ENCODE measurements around the gene SYN1.
"Not testable (repeated sequence)": the region's sequence is repeated elsewhere in the genome, so short reads cannot be mapped to it uniquely, and the experiment has no call there.

The SYN1 gene

GRCh38 chrX:47619486-47620302 is at the start of gene SYN1:
Gene SYN1, minus strand, starts transcription at chrX:47619857. Its CDS starts 129 bp downstream, at chrX:47619728.
- DNase-seq = peak; percentile 80

DNA sequence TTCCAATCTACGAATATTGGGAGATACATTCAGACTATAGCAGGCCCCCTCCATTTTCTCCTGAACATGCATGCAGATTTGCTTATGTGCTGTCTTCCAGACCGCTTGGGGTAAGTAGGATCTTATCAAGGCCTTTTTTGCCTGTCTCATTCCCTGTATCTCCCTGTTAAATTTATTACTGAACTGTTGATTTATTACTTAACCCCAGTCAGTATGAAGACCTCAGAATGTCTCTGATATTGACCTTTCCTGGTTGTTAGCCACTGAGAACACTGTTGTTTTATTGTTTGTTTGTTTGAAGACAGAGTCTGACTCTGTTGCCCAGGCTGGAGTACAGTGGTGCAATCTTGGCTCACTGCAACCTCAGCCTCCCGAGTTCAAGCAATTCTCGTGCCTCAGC is 46.1 kb upstream of the SYN1 start:
- not testable (repeated sequence) for DNase-seq

- DNase-seq = no peak
These were observed 45.1 kb upstream of the SYN1 start for GRCh38 chrX:47664737-47665136.

- DNase-seq = peak; percentile 53
These were observed 42.5 kb upstream of the SYN1 start for GRCh38 chrX:47662144-47662657.

DNA sequence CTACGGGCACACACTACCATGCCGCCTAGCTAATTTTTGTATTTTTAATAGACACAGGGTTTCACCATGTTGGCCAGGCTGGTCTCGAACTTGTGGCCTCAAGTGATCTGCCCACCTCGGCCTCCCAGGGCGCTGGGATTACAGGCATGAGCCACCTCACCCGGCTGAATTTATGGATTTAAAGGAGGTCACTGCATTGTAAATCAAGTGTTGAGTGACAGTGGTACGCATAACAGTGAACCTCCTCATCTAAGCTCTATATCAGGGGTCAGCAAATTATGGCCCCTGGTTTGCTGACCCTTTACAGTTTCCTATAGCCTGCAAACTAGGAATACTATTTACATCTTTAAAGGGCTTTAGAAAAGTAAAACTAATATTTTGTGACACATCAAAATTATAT is 41.9 kb upstream of the SYN1 start:
- DNase-seq = no peak

GRCh38 chrX:47659421-47659726 is 39.7 kb upstream of the SYN1 start:
- no peak for DNase-seq

- DNase-seq = peak; percentile 92
These were observed 39.2 kb upstream of the SYN1 start, which contains the start of gene UXT for GRCh38 chrX:47658684-47659420. Gene UXT, minus strand, starts transcription at chrX:47659180. Its CDS starts 253 bp downstream, at chrX:47658927.

GRCh38 chrX:47658301-47658683 is 38.6 kb upstream of the SYN1 start:
- DNase-seq = no peak

DNA sequence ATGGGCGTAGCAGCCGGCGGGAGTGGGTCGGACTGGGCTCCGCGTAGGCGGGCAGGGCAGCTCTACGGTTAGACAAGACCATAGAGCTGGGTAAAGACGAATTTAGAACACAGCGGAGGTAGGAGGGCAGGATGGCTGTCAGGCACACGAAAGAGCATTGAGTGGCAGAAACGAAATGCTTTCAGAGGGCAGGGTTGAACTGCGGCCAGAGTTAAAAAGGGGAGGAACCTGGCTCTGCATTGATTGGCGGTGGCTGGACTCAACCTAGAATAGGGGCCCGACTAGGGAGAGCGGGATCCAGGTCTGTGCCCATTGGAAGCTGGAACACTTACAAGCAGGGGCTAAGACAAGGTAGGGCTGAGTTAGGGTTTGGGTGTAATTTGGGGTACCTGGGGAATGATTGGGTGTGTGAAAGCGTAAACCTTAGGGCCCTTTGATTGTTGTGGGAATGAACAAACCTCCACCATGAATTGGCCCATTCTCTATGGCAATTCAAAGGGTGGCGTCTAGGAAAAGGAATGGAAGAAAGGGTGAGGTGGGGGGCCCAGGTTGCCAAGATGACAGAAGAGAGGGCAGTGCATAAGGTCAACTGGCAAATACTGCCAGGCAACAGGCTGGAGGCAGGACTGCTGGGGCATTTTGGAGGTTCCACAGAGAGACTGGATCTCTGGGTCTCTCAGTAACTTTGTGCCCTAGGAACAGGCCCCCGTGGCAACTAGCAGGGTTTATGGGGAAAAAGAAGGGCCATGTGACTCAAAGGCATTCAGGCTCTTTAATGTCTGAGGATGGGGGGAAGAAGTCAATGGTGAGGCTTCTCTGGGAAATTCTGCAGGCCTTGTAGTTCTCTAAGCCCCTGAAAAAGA is 31.6 kb upstream of the SYN1 start:
- no peak for DNase-seq

- DNase-seq = peak; percentile 89
These were observed 30.7 kb upstream of the SYN1 start, which contains the start of gene ELK1 for GRCh38 chrX:47650164-47651042. Gene ELK1, minus strand, starts transcription at chrX:47650563. Its CDS starts 9,122 bp downstream, at chrX:47641441.

- DNase-seq = no peak
These were observed 30.1 kb upstream of the SYN1 start for GRCh38 chrX:47649781-47650163.

GRCh38 chrX:47649271-47649670 is 29.6 kb upstream of the SYN1 start:
- DNase-seq = no peak

GRCh38 chrX:47648376-47648775 is 28.7 kb upstream of the SYN1 start:
- no peak for DNase-seq

GRCh38 chrX:47646636-47647035 is 27.0 kb upstream of the SYN1 start:
- no peak for DNase-seq

GRCh38 chrX:47645530-47645929 is 25.9 kb upstream of the SYN1 start:
- DNase-seq = no peak

DNA sequence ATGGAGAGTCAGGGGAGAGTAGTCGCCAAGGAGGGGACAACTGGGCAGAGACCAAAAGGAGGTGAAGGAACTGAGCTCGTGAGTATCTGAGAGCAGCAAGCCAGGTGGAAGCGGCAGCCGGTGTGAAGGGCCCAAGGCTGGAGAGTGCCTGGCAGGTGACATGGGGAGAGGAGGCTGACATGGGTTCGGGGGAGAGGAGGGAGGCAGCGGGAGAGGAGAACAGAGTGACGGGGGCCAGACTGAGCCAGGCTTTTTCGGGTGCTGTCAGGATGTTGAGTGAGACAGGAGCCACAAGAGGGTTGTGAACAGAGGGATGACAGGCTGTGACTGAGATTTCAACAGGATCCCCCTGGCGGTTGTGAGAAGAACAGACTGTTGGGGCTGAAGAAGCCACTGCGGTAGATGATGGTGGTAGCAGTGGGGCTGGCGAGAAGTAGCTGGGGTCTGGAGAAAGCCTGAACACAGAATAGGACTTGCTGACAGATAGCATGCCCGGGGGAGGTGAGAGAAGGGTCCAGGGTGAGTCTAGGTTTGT is 25.0 kb upstream of the SYN1 start:
- DNase-seq = no peak

DNA sequence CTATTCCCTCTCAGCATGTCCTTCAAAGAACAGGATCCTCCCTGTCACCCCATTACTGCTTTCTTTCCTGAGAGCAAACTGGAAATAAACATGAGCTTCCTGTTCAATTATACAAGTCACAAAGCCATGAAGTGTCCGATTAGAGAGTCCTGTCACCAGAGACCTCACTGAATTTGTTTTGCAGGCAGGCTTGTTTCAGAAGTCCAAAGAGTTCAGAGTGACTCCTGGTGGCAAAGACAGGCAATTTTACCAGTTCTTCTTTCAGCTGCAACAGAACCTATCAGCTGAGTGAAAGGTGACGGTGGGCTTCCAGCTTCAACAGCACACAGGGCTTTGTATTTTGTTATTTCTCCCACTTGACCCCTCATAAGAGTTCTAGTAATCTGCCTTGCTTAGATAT is 24.3 kb upstream of the SYN1 start:
- no peak for DNase-seq

- DNase-seq = no peak
These were observed 19.2 kb upstream of the SYN1 start for GRCh38 chrX:47638816-47639215.

DNA sequence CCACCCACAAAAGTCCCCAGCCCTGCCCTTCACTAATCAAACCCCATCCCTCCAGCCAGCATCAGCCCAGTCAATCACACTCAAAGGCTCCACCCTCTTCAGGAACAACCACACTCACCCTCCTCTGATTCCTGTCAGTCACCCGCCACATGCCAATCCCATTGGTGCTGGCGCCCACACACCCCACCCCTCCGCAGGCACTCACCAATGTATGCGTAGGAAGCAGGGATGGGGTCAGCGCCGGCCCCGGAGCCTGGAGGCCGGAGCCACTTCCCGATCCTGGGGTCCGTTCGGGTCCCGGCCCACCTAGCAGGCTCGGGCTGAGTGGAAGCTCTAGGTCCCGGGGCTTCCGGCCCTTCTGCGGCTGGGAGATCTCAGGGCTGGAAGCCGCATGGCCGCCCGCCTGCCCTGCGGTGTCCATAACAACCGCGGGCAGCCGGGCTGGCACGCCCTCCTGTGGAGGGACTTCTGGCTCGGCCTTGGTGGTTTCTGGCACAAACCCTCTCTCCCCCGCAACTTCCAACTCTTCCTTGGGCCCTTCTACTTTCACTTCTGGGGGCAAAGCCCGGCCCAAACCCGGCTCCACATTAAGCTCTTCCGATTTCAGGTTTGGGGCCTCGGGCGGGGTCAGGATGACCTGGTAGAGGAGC is 18.0 kb upstream of the SYN1 start:
- peak; percentile 34 for DNase-seq

- peak; percentile 12 for DNase-seq
These were observed 15.4 kb upstream of the SYN1 start for GRCh38 chrX:47634871-47635575.
